GOT3 (cell line): ENCODE results near the gene COL6A2.
"Not testable (repeated sequence)": the region's sequence is repeated elsewhere in the genome, so short reads cannot be mapped to it uniquely, and the experiment has no call there.

Source experiments
- DNase-seq: peaks from one replicate; lab custom pipeline; 2025; ENCODE audit warnings: mixed read lengths; lab: John Stamatoyannopoulos, UW

The COL6A2 gene

GRCh38 chr21:46097336-46098293 lies at the start of gene COL6A2:
COL6A2 (plus strand) TSS chr21:46098112.
- peak; percentile 53 for DNase-seq

- DNase-seq: peak; percentile 88
These were observed 48.7 kb upstream of the COL6A2 start for GRCh38 chr21:46048926-46049889.

- DNase-seq: no peak
These were observed 47.8 kb upstream of the COL6A2 start for GRCh38 chr21:46049890-46050667.

GRCh38 chr21:46050668-46051378 lies 47.1 kb upstream of the COL6A2 start:
- no peak for DNase-seq

- no peak for DNase-seq
These were observed 46.5 kb upstream of the COL6A2 start for GRCh38 chr21:46051379-46051770.

- DNase-seq: no peak
These were observed 45.9 kb upstream of the COL6A2 start for GRCh38 chr21:46051821-46052675.

GRCh38 chr21:46052703-46053651 lies 44.9 kb upstream of the COL6A2 start:
- no peak for DNase-seq

GRCh38 chr21:46054031-46054430 lies 43.9 kb upstream of the COL6A2 start:
- DNase-seq: no peak

- DNase-seq: no peak
These were observed 43.4 kb upstream of the COL6A2 start for GRCh38 chr21:46054451-46054881.

- no peak for DNase-seq
These were observed 42.0 kb upstream of the COL6A2 start for GRCh38 chr21:46055863-46056281.

GRCh38 chr21:46056450-46056903 lies 41.4 kb upstream of the COL6A2 start:
- DNase-seq: peak; percentile 53

- no peak for DNase-seq
These were observed 40.7 kb upstream of the COL6A2 start for GRCh38 chr21:46057111-46057709.

- DNase-seq: no peak
These were observed 40.1 kb upstream of the COL6A2 start for GRCh38 chr21:46057710-46058241.

- DNase-seq: no peak
These were observed 39.3 kb upstream of the COL6A2 start for GRCh38 chr21:46058431-46059145.

- no peak for DNase-seq
These were observed 38.7 kb upstream of the COL6A2 start for GRCh38 chr21:46059195-46059594.

- DNase-seq: not testable (repeated sequence)
These were observed 38.0 kb upstream of the COL6A2 start for GRCh38 chr21:46059711-46060455.
